CD14-positive monocyte (primary cell): ENCODE measurements around the gene ZNF154. TPM values are rescaled to one million over a fixed set of nuclear protein-coding genes. Genes with fewer than 3 reads are reported as not detected.

Source experiments
- DNase-seq, 3 donors: peaks; one replicate each; pipeline ENCODE4 v3.0.0-alpha.2; 2011 to 2022
- H2AFZ ChIP-seq: 2 replicates; pipeline ENCODE4 v1.6.0; 2012; ENCODE audit warnings: mild to moderate bottlenecking, low read depth, low read length, inconsistent platforms; ENCODE audit not compliant: insufficient read depth, poor library complexity, severe bottlenecking
- H3K27ac ChIP-seq, 2 donors: 1 replicate in 1 of 2; 2 replicates in 1 of 2; pipeline ENCODE4 v1.5.1; 2012 to 2013; ENCODE audit warnings: low read length in 2 of 2, control low read depth in 1 of 2, inconsistent platforms in 1 of 2, low read depth in 1 of 2, mild to moderate bottlenecking in 1 of 2
- H3K27me3 ChIP-seq, 2 donors: one replicate each; pipeline versions ENCODE4 v1.6.0 to v1.6.1; 2011 to 2013; ENCODE audit warnings: low read length in 2 of 2; ENCODE audit not compliant: control insufficient read depth in 2 of 2, insufficient read depth in 2 of 2
- H3K36me3 ChIP-seq, 2 donors: replicated peaks in 1 of 2; 1 replicate in 1 of 2; 2 replicates in 1 of 2; pipeline versions ENCODE4 v1.5.1 to v1.6.1; 2012 to 2013; ENCODE audit warnings: low read length in 2 of 2, control low read depth in 1 of 2, inconsistent platforms in 1 of 2, mild to moderate bottlenecking in 1 of 2; ENCODE audit not compliant: insufficient read depth in 2 of 2, control insufficient read depth in 1 of 2
- H3K4me1 ChIP-seq, 2 donors: 1 replicate in 1 of 2; 2 replicates in 1 of 2; pipeline versions ENCODE4 v1.5.1 to v1.6.1; 2012 to 2013; ENCODE audit warnings: low read length in 2 of 2, control low read depth in 1 of 2, inconsistent platforms in 1 of 2, mild to moderate bottlenecking in 1 of 2, moderate library complexity in 1 of 2; ENCODE audit not compliant: insufficient read depth in 2 of 2, control insufficient read depth in 1 of 2
- H3K4me2 ChIP-seq: replicated peaks from 2 replicates; pipeline ENCODE3; 2012; ENCODE audit warnings: low read length, moderate library complexity, mild to moderate bottlenecking; ENCODE audit not compliant: poor library complexity, severe bottlenecking; ENCODE audit errors: extremely low read depth
- H3K4me3 ChIP-seq, 3 experiments: fragments of 200-600 bp in 1 of 3; sonication (generic) in 1 of 3; replicated peaks in 1 of 3; 1 replicate in 2 of 3; 2 replicates in 1 of 3; pipeline ENCODE4 v1.5.1; 2011 to 2013; ENCODE audit warnings: low read length in 3 of 3, mild to moderate bottlenecking in 3 of 3, control low read depth in 2 of 3, low read depth in 2 of 3, inconsistent platforms in 1 of 3, moderate library complexity in 1 of 3
- H3K79me2 ChIP-seq: 2 replicates; pipeline ENCODE4 v1.6.0; 2012; ENCODE audit warnings: mild to moderate bottlenecking, control low read depth, inconsistent platforms, low read length, moderate library complexity; ENCODE audit not compliant: insufficient read depth
- H3K9ac ChIP-seq: 2 replicates; pipeline ENCODE4 v1.6.0; 2017; ENCODE audit warnings: low read length, mild to moderate bottlenecking; ENCODE audit not compliant: insufficient read depth, poor library complexity, severe bottlenecking
- H3K9me3 ChIP-seq, 2 donors: replicated peaks in 1 of 2; 1 replicate in 1 of 2; 2 replicates in 1 of 2; pipeline versions ENCODE4 v1.5.1 to v1.6.1; 2012 to 2013; ENCODE audit warnings: low read length in 2 of 2, control low read depth in 1 of 2; ENCODE audit not compliant: control insufficient read depth in 1 of 2, insufficient read depth in 1 of 2
- H4K20me1 ChIP-seq: 2 replicates; pipeline ENCODE4 v1.6.0; 2012; ENCODE audit warnings: mild to moderate bottlenecking, low read length, control low read depth, moderate library complexity; ENCODE audit not compliant: insufficient read depth
- H3K27ac Mint-ChIP-seq, 7 donors: one replicate each; pipeline ENCODE4 v1.8.0; 2020; ENCODE audit warnings: mild to moderate bottlenecking in 7 of 7, mixed read lengths in 7 of 7, moderate library complexity in 6 of 7, inconsistent platforms in 2 of 7
- H3K27me3 Mint-ChIP-seq, 3 donors: one replicate each; pipeline ENCODE4 v1.8.0; 2021 to 2022; ENCODE audit warnings: low read depth in 3 of 3, mild to moderate bottlenecking in 3 of 3, mixed read lengths in 3 of 3, moderate library complexity in 3 of 3, inconsistent platforms in 1 of 3
- H3K36me3 Mint-ChIP-seq, 2 donors: one replicate each; pipeline ENCODE4 v1.8.0; 2020; ENCODE audit warnings: mixed read lengths in 2 of 2, inconsistent platforms in 1 of 2, mild to moderate bottlenecking in 1 of 2
- H3K4me1 Mint-ChIP-seq: one replicate; pipeline ENCODE4 v1.8.0; 2020; ENCODE audit warnings: mild to moderate bottlenecking, mixed read lengths
- H3K4me3 Mint-ChIP-seq, 2 donors: one replicate each; pipeline ENCODE4 v1.8.0; 2020; ENCODE audit warnings: mild to moderate bottlenecking in 2 of 2, mixed read lengths in 2 of 2, moderate library complexity in 1 of 2
- H3K9me3 Mint-ChIP-seq, 7 donors: one replicate each; pipeline ENCODE4 v1.8.0; 2020 to 2022; ENCODE audit warnings: mixed read lengths in 7 of 7, mild to moderate bottlenecking in 6 of 7, moderate library complexity in 6 of 7, inconsistent platforms in 2 of 7
- WGBS: methylation state at CpG from one replicate; pipeline ENCODE4 v1.1.5; 2013; ENCODE audit warnings: missing lambda C conversion rate; ENCODE audit not compliant: insufficient coverage; 5-methylcytosine and 5-hydroxymethylcytosine counted together
- intact Hi-C, 2 donors: fragments of 100-400 bp; cut with micrococcal nuclease; formaldehyde crosslinking; loops; one replicate each; pipeline versions ENCODE4 v1.15.0 to v1.15.1; 2023
- polyA minus RNA-seq: library from RNA; depleted of rRNA, polyadenylated mRNA; stranded (reverse); fragments of >200 nt; gene quantifications from 2 replicates; pipeline ENCODE4 v1.2.3, GENCODE V29; 2012
- polyA plus RNA-seq, 3 donors: library from polyadenylated mRNA; depleted of rRNA in 1 of 3; unstranded in 2 of 3; stranded (reverse) in 1 of 3; fragments of 300-500 nt in 2 of 3; fragments of >200 nt in 1 of 3; fragmentation: Illumina TruSeq in 2 of 3; gene quantifications; 1 replicate in 2 of 3; 2 replicates in 1 of 3; pipeline ENCODE4 v1.2.3, GENCODE V29; 2012 to 2021
- total RNA-seq, 12 experiments: library from RNA in 1 of 12; stranded (reverse) in 1 of 12; fragments of 120-200 nt in 1 of 12; gene quantifications; one replicate each; pipeline ENCODE4 v1.2.4 and lab custom pipeline; 2013 to 2026; ENCODE audit warnings: mixed read lengths in 6 of 12, inconsistent platforms in 1 of 12
- TF ChIP-seq, protein P1 (sequence below): fragments of 200-600 bp; IDR thresholded peaks from one replicate; pipeline ENCODE4 v1.8.0; 2022; ENCODE audit warnings: antibody characterized with exemption, mild to moderate bottlenecking

ZNF154 gene
- 0.54 TPM for total RNA-seq (2013)
- polyA plus RNA-seq (under 1 TPM in 1 of 3 donors, not detected in 2; 0.52 TPM), polyA minus RNA-seq (under 0.01 TPM in 1 of 2 replicates, not detected in the other), total RNA-seq (lab: John Stamatoyannopoulos, UW) (0.06 to 2.5 (median 0.48) reads per million in 11 experiments)

DNA sequence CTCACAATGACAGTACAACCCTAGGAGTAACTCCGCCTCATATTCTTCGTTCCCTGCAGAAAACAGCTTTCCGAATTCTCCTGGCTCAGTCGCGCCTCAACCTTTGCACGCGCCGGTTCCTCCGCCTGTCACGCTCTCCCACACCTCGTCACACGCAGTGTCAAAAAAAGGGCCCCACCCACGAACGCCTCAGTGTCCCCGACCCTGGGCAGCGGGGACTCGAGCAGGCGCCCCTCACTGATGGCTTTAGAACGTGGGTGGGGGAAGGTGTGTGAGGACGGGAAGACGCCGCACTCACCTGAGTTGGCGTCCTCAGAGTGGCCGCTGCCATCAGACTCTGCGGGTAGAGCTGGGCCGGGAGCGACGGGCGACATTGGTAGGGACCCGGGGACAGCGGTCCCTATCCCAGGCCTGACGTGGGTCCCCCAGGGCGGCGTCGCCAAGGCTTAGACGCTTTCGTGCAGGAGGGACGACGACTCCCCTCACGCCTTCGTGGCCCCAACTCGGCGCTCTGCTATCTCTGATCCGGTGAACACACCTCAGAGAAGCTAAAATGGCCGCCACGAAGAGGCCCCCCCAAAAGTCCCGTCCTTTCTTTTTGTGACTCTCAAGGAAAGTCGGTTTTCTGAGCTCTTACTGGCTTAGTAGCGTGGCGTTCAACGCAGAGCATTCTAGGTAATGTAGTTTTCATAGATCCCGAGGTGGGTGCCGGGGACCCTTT is at the start of gene ZNF154:
ZNF154 (minus strand) TSS at position 564 of the 721 bp plus-strand sequence; CDS start at position 331, 233 bp downstream.
- Histone ChIP-seq H4K20me1 (no peaks in the 10 kb centered on the region), H3K9me3 (peaks cover 79% of the 10 kb centered on the region in 2 donors), H3K27ac (no peak within 1 kb of the TSS), H3K9ac (peak within 1 kb of the TSS; percentile 27), H3K36me3 (peaks cover 0 to 5% of the 10 kb centered on the region in 2 donors), H3K4me3 (peak within 1 kb of the TSS; percentile 4 to 69 (median 36)), H2AFZ (peak within 1 kb of the TSS; percentile 63), H3K79me2 (no peaks in the 10 kb centered on the region), H3K4me2 (peak within 1 kb of the TSS; percentile 71), H3K27me3 (peaks cover 0 to 10% of the 10 kb centered on the region in 2 donors), H3K4me1 (peaks cover 5 to 10% of the 10 kb centered on the region in 2 donors)
- Mint-ChIP-seq H3K27ac (peak within 1 kb of the TSS in 1 of 7 donors; percentile 87), H3K9me3 (peaks cover 42 to 94% (median 78%) of the 10 kb centered on the region in 7 donors), H3K4me3 (peak within 1 kb of the TSS; percentile 81 to 90), H3K4me1 (peaks cover 27% of the 10 kb centered on the region), H3K36me3 (peaks cover 16 to 29% of the 10 kb centered on the region in 2 donors), H3K27me3 (peaks cover 20 to 23% (median 22%) of the 10 kb centered on the region in 3 donors)
- no peak for DNase-seq
- TF ChIP-seq, protein P1, sequence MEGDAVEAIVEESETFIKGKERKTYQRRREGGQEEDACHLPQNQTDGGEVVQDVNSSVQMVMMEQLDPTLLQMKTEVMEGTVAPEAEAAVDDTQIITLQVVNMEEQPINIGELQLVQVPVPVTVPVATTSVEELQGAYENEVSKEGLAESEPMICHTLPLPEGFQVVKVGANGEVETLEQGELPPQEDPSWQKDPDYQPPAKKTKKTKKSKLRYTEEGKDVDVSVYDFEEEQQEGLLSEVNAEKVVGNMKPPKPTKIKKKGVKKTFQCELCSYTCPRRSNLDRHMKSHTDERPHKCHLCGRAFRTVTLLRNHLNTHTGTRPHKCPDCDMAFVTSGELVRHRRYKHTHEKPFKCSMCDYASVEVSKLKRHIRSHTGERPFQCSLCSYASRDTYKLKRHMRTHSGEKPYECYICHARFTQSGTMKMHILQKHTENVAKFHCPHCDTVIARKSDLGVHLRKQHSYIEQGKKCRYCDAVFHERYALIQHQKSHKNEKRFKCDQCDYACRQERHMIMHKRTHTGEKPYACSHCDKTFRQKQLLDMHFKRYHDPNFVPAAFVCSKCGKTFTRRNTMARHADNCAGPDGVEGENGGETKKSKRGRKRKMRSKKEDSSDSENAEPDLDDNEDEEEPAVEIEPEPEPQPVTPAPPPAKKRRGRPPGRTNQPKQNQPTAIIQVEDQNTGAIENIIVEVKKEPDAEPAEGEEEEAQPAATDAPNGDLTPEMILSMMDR = no peak
- WGBS = 5% methylated on average over 51 of the region's 53 CpGs
- intact Hi-C loops = no loop called here

DNA sequence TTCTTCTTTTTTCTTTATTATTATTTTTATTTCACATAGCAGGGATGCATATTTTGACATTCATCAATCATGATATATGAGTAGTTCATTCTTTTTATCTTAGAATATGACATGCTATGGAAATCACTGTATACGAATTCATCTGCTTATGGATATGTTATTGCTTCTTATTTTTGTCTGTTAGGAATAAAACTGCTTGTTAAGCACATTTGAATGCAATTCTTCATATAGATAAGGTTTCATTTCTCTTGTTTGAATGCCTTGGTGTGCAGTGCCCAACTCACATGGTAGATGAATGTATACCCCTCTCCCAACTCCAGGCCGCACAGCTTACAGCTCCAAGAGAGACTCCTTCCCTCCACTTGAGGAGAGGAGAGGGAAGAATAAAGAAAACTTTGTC is 48.9 kb upstream of the ZNF154 start:
- Histone ChIP-seq H3K4me2 (no peak overlapping the region), H3K4me3 (no peak overlapping the region), H3K36me3 (peaks cover 25 to 85% of the 10 kb centered on the region in 2 donors), H3K4me1 (no peaks in the 10 kb centered on the region), H2AFZ (no peak overlapping the region), H3K79me2 (no peaks in the 10 kb centered on the region), H3K9ac (no peak overlapping the region), H4K20me1 (no peaks in the 10 kb centered on the region), H3K27me3 (no peaks in the 10 kb centered on the region), H3K9me3 (peaks cover 45 to 76% of the 10 kb centered on the region in 2 donors), H3K27ac (no peak overlapping the region)
- TF ChIP-seq, protein P1 = no peak
- Mint-ChIP-seq H3K36me3 (peaks cover 64 to 66% of the 10 kb centered on the region in 2 donors), H3K4me3 (no peak overlapping the region), H3K4me1 (no peaks in the 10 kb centered on the region), H3K27ac (no peak overlapping the region), H3K9me3 (peaks cover 16 to 89% (median 50%) of the 10 kb centered on the region in 7 donors), H3K27me3 (peaks cover 0 to 4% (median 0%) of the 10 kb centered on the region in 3 donors)
- WGBS = no CpG with 5 or more reads among the region's 2 CpGs
- no peak for DNase-seq
- intact Hi-C loops = no loop called here
